K562 (cell line): Measurements from ENCODE around the gene EEF1AKMT1. TPM values are rescaled to one million over a fixed set of nuclear protein-coding genes. Genes with fewer than 3 reads are reported as not detected.

ENCODE experiments used
- ARID3B ChIP-seq: fragments of 250-450 bp; sonication (Bioruptor Pico); IDR thresholded peaks from 2 replicates; pipeline ENCODE4 v1.4.0; 2020; ENCODE audit warnings: borderline replicate concordance
- ATF3 ChIP-seq, 2 experiments: fragments of 450-650 bp in 1 of 2; sonication (generic) in 1 of 2; formaldehyde crosslinking in 1 of 2; IDR thresholded peaks in 1 of 2; conservative IDR thresholded peaks in 1 of 2; 2 replicates each; pipeline versions ENCODE4 v1.6.1 to v1.8.1; 2016 to 2023; ENCODE audit warnings: mild to moderate bottlenecking in 2 of 2, moderate library complexity in 2 of 2, inconsistent platforms in 1 of 2, missing genetic modification reagents in 1 of 2
- FOXA3 ChIP-seq, 2 experiments: fragments of 450-650 bp in 1 of 2; sonication (generic) in 1 of 2; formaldehyde crosslinking; IDR thresholded peaks in 1 of 2; conservative IDR thresholded peaks in 1 of 2; 2 replicates each; pipeline versions ENCODE4 v1.4.0 to v1.8.0; 2020 to 2022; ENCODE audit warnings: mild to moderate bottlenecking in 2 of 2, missing genetic modification reagents in 1 of 2
- GMEB1 ChIP-seq: fragments of 250-450 bp; sonication (Bioruptor Pico); IDR thresholded peaks from 2 replicates; pipeline ENCODE4 v1.4.0; 2020; ENCODE audit warnings: mild to moderate bottlenecking
- KDM5B ChIP-seq: fragments of 200-600 bp; sonication (generic); IDR thresholded peaks from 2 replicates; pipeline ENCODE4 v1.6.1; 2012; ENCODE audit warnings: low read depth, mild to moderate bottlenecking, moderate library complexity, low read length, control low read depth, inconsistent platforms; ENCODE audit not compliant: insufficient replicate concordance
- MCM7 ChIP-seq, 2 experiments: fragments of 450-650 bp; IDR thresholded peaks; 2 replicates each; pipeline ENCODE4 v1.6.1; 2016 to 2018
- NONO ChIP-seq, 2 experiments: fragments of 200-400 bp in 1 of 2; fragments of 450-650 bp in 1 of 2; formaldehyde crosslinking in 1 of 2; IDR thresholded peaks; 2 replicates each; pipeline ENCODE4 v1.6.1; 2017; ENCODE audit warnings: low read depth in 2 of 2, mild to moderate bottlenecking in 2 of 2, moderate library complexity in 2 of 2, low read length in 1 of 2
- NR1H2 ChIP-seq: sonication (generic); formaldehyde crosslinking; IDR thresholded peaks from 2 replicates; pipeline ENCODE4 v1.4.0; 2020; ENCODE audit warnings: mild to moderate bottlenecking, missing genetic modification reagents
- POLR2B ChIP-seq: fragments of 450-650 bp; IDR thresholded peaks from 2 replicates; pipeline ENCODE4 v1.6.1; 2018; ENCODE audit warnings: low read depth; ENCODE audit not compliant: partially characterized antibody
- TAF9B ChIP-seq: fragments of 450-650 bp; IDR thresholded peaks from 2 replicates; pipeline ENCODE4 v1.6.1; 2018; ENCODE audit warnings: mild to moderate bottlenecking; ENCODE audit not compliant: partially characterized antibody
- TCF15 ChIP-seq: fragments of 250-450 bp; sonication (Bioruptor Pico); IDR thresholded peaks from 2 replicates; pipeline ENCODE4 v1.8.0; 2022; ENCODE audit warnings: moderate library complexity, mild to moderate bottlenecking, inconsistent platforms
- TFAM ChIP-seq: fragments of 250-450 bp; sonication (Bioruptor Pico); conservative IDR thresholded peaks from 2 replicates; pipeline ENCODE4 v1.5.0; 2021; ENCODE audit warnings: mild to moderate bottlenecking, moderate library complexity
- THRAP3 ChIP-seq: fragments of 450-650 bp; IDR thresholded peaks from 2 replicates; pipeline ENCODE4 v1.6.1; 2016; ENCODE audit warnings: mild to moderate bottlenecking, inconsistent platforms, borderline replicate concordance
- ZBTB33 ChIP-seq: sonication (generic); formaldehyde crosslinking; IDR thresholded peaks from 2 replicates; pipeline ENCODE4 v1.8.1; 2023; ENCODE audit warnings: mild to moderate bottlenecking, missing genetic modification reagents
- ZNF174 ChIP-seq: fragments of 250-450 bp; sonication (Bioruptor Pico); IDR thresholded peaks from 2 replicates; pipeline ENCODE4 v1.4.0; 2020; ENCODE audit warnings: mild to moderate bottlenecking
- ZNF398 ChIP-seq: fragments of 250-450 bp; sonication (Bioruptor Pico); IDR thresholded peaks from 2 replicates; pipeline ENCODE4 v1.8.0; 2021; ENCODE audit warnings: moderate library complexity, mild to moderate bottlenecking, inconsistent platforms
- polyA plus RNA-seq, 8 experiments: library from polyadenylated mRNA; depleted of rRNA in 4 of 8; stranded (reverse) in 5 of 8; unstranded in 3 of 8; fragments of >200 nt; fragmentation: Nextera tagmentation in 2 of 8; fragmentation: Illumina TruSeq in 1 of 8; extraction: Ambion mirVana in 2 of 8; extraction: Trizol in 1 of 8; gene quantifications; 2 replicates each; pipeline versions ENCODE4 v1.2.1 to v1.2.3, GENCODE V29; 2011 to 2014; ENCODE audit warnings: inconsistent platforms in 1 of 8, missing spikeins in 1 of 8
- total RNA-seq, 7 experiments: library from RNA; depleted of rRNA in 6 of 7; stranded (reverse); fragments of >200 nt in 6 of 7; fragmentation: Illumina TruSeq in 2 of 7; extraction: Trizol in 2 of 7; gene quantifications; 2 replicates each; pipeline versions ENCODE4 v1.2.1 to v1.2.3, GENCODE V29; 2011 to 2021; ENCODE audit warnings: low replicate concordance in 1 of 7

The EEF1AKMT1 gene
- total and polyA plus RNA-seq, 9 of the 15 experiments (the other 6 are each of a cell fraction or from before 2014, with no cell fraction given), result 5.3 to 36.3 (median 7.9) TPM

- TF ChIP-seq ATF3 (IDR thresholded peaks at IDR 0.05) (no peak; the same call in 1 of the 2 replicates), ATF3 (CRISPR knock-in tag; conservative IDR thresholded peaks at IDR 0.05) (no peak), NR1H2 (no peak), MCM7 (IDR thresholded peaks at IDR 0.05) (no peak), NONO (IDR thresholded peaks at IDR 0.05; ENCODE audit: low read depth in 2 of 2, low read length in 1 of 2) (no peak), GMEB1 (no peak), ZNF174 (CRISPR knock-in tag) (no peak), TFAM (CRISPR knock-in tag) (no peak), KDM5B (peak; percentile 56), ZNF398 (CRISPR knock-in tag) (no peak), ZBTB33 (no peak), THRAP3 (0 out of 2 replicates have a peak, but pooled peaks have one; percentile 20), TAF9B (no peak), TCF15 (CRISPR knock-in tag) (no peak), POLR2B (peak; percentile 89), FOXA3 (CRISPR knock-in tag; conservative IDR thresholded peaks at IDR 0.05 in 1 of 2, IDR thresholded peaks at IDR 0.05 in 1 of 2) (0 out of 4 replicates have a peak, but pooled peaks of 1 of the 2 experiments have one; percentile 30), ARID3B (CRISPR knock-in tag) (no peak)
Measured at GRCh38 chr13:20773194-20774080, at the start of gene EEF1AKMT1 (continued).
